ENCODE results near the gene PDE3B. TPM values are rescaled to one million over a fixed set of nuclear protein-coding genes. Genes with fewer than 3 reads are reported as not detected.

PDE3B gene
- total RNA-seq, 1 donor: 0.36 TPM

DNA sequence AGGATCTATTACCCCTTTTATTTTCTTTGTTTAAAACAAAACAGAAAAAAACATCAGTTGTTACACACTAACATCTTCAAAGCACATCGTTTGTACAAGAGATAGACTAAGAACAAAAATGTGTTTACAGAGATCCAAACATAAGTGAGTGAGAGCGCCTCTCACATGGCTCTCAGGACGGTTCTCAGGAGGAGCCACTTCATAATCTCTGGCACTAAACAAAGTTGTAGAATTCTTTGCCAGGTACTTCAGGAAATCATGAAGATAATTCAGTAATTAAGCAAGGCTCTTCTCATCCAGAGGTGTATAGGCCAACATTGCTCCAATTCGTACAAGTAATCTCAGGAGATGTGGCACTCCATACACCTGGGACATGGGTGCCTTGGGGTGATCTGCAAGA, 29.8 kb downstream of the PDE3B start:
- Histone ChIP-seq H3K4me3 (ENCODE audit: insufficient read depth, low read length) (no peak overlapping the region), H3K4me2 (ENCODE audit: insufficient read depth, low read length) (no peak overlapping the region), H3K27me3 (ENCODE audit: insufficient read depth, low read length) (no peaks in the 10 kb centered on the region), H3K36me3 (ENCODE audit: insufficient read depth, low read length) (no peaks in the 10 kb centered on the region), H3K79me2 (ENCODE audit: insufficient read depth, low read length) (no peaks in the 10 kb centered on the region), H4K20me1 (ENCODE audit: insufficient read depth, low read length) (no peaks in the 10 kb centered on the region), H3K4me1 (ENCODE audit: insufficient read depth, low read length) (no peaks in the 10 kb centered on the region), H3K27ac (ENCODE audit: low read depth, low read length) (no peak overlapping the region), H2AFZ (ENCODE audit: low read length) (no peak overlapping the region), H3K9me3 (ENCODE audit: low read depth, low read length) (no peaks in the 10 kb centered on the region)
- DNase-seq (ENCODE audit: insufficient read length, low spot score, missing footprints): no peak
- TF ChIP-seq, protein P1, sequence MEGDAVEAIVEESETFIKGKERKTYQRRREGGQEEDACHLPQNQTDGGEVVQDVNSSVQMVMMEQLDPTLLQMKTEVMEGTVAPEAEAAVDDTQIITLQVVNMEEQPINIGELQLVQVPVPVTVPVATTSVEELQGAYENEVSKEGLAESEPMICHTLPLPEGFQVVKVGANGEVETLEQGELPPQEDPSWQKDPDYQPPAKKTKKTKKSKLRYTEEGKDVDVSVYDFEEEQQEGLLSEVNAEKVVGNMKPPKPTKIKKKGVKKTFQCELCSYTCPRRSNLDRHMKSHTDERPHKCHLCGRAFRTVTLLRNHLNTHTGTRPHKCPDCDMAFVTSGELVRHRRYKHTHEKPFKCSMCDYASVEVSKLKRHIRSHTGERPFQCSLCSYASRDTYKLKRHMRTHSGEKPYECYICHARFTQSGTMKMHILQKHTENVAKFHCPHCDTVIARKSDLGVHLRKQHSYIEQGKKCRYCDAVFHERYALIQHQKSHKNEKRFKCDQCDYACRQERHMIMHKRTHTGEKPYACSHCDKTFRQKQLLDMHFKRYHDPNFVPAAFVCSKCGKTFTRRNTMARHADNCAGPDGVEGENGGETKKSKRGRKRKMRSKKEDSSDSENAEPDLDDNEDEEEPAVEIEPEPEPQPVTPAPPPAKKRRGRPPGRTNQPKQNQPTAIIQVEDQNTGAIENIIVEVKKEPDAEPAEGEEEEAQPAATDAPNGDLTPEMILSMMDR (IDR thresholded peaks at IDR 0.05; ENCODE audit: extremely low read depth, low read depth, low read length): no peak

DNA sequence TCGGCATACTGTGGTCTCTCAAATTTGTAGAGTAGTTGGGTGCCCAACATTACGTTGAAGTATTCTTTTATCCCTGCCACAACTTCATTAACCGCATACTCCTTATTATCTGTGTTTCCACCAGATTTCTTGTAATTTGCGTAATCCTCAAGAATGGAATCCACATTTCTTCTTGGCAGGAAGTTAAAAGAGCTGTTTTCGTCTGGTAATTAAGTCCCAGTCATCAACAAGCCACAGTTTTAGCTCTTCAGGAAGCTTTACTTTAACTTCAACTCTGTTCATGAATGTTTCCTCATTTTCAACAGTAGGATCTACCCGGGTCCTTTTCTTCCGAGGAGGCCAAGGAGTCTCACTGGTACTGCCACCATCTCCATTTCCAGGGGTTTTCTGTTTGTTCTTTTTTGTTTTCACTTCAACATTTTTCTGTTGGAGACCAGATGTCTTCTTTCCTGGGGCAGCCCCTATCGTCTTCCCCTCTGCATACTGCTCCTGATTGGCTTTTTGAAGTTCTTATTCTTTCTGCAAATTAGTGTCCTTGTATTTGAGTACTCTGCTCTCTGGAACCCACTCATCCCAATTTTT, 30.3 kb downstream of the PDE3B start:
- no peak for DNase-seq (ENCODE audit: insufficient read length, low spot score, missing footprints)
- H3K36me3 ChIP-seq (ENCODE audit: insufficient read depth, low read length): no peaks in the 10 kb centered on the region
- no peaks in the 10 kb centered on the region for H3K79me2 ChIP-seq (ENCODE audit: insufficient read depth, low read length)
- no peaks in the 10 kb centered on the region for H4K20me1 ChIP-seq (ENCODE audit: insufficient read depth, low read length)
- TF ChIP-seq, protein P1 (IDR thresholded peaks at IDR 0.05; ENCODE audit: extremely low read depth, low read depth, low read length): no peak
- no peak overlapping the region for H3K27ac ChIP-seq (ENCODE audit: low read depth, low read length)
- no peak overlapping the region for H3K4me2 ChIP-seq (ENCODE audit: insufficient read depth, low read length)
- no peaks in the 10 kb centered on the region for H3K4me1 ChIP-seq (ENCODE audit: insufficient read depth, low read length)
- H2AFZ ChIP-seq (ENCODE audit: low read length): no peak overlapping the region
- H3K4me3 ChIP-seq (ENCODE audit: insufficient read depth, low read length): no peak overlapping the region
- no peaks in the 10 kb centered on the region for H3K9me3 ChIP-seq (ENCODE audit: low read depth, low read length)
- H3K27me3 ChIP-seq (ENCODE audit: insufficient read depth, low read length): no peaks in the 10 kb centered on the region

DNA sequence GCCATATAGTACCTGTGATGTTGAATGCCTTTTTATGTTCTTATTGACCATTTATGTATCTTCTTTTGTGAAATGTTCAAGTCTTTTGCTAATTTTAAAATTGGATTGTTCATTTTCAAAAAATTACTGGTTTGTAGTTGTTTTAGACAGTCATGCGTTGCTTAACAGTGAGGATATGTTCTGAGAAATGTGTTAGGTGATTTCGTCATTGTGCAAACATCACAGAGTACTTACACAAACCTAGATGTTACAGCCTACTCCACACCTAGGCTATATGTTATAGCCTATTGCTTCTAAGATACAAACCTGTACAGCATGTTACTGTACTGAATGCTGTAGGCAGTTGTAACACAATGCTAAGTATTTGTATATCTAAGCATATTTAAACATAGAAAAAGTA, 32.5 kb downstream of the PDE3B start:
- H3K79me2 ChIP-seq (ENCODE audit: insufficient read depth, low read length): no peaks in the 10 kb centered on the region
- H3K27ac ChIP-seq (ENCODE audit: low read depth, low read length): no peak overlapping the region
- H3K27me3 ChIP-seq (ENCODE audit: insufficient read depth, low read length): no peaks in the 10 kb centered on the region
- H3K36me3 ChIP-seq (ENCODE audit: insufficient read depth, low read length): no peaks in the 10 kb centered on the region
- no peak overlapping the region for H2AFZ ChIP-seq (ENCODE audit: low read length)
- H4K20me1 ChIP-seq (ENCODE audit: insufficient read depth, low read length): no peaks in the 10 kb centered on the region
- TF ChIP-seq, protein P1 (IDR thresholded peaks at IDR 0.05; ENCODE audit: extremely low read depth, low read depth, low read length): no peak
- H3K4me2 ChIP-seq (ENCODE audit: insufficient read depth, low read length): no peak overlapping the region
- no peak overlapping the region for H3K4me3 ChIP-seq (ENCODE audit: insufficient read depth, low read length)
- H3K9me3 ChIP-seq (ENCODE audit: low read depth, low read length): no peaks in the 10 kb centered on the region
- DNase-seq (ENCODE audit: insufficient read length, low spot score, missing footprints): no peak
- no peaks in the 10 kb centered on the region for H3K4me1 ChIP-seq (ENCODE audit: insufficient read depth, low read length)

DNA sequence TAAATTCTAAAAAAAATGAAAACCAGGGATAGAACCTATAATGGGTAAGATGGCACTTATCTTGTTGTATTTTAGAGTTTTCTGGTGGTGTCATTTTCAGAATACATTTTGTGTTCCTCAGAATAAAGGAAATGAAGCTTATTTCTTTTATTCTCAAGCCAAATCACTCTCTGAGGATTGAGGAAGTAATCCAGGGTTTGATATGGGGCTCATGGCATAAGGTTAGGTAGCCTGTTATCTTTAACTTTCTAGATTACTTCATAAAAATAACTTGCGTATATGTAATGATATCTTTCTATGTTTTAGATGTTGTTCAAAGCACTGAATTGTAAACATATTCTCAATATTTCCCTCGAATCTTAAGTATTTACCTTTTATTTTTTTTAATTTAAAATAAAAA, 33.5 kb downstream of the PDE3B start:
- no peak overlapping the region for H2AFZ ChIP-seq (ENCODE audit: low read length)
- no peak overlapping the region for H3K4me2 ChIP-seq (ENCODE audit: insufficient read depth, low read length)
- H4K20me1 ChIP-seq (ENCODE audit: insufficient read depth, low read length): no peaks in the 10 kb centered on the region
- no peak overlapping the region for H3K4me3 ChIP-seq (ENCODE audit: insufficient read depth, low read length)
- no peaks in the 10 kb centered on the region for H3K79me2 ChIP-seq (ENCODE audit: insufficient read depth, low read length)
- TF ChIP-seq, protein P1 (IDR thresholded peaks at IDR 0.05; ENCODE audit: extremely low read depth, low read depth, low read length): no peak
- DNase-seq (ENCODE audit: insufficient read length, low spot score, missing footprints): no peak
- no peaks in the 10 kb centered on the region for H3K36me3 ChIP-seq (ENCODE audit: insufficient read depth, low read length)
- H3K27ac ChIP-seq (ENCODE audit: low read depth, low read length): no peak overlapping the region
- no peaks in the 10 kb centered on the region for H3K4me1 ChIP-seq (ENCODE audit: insufficient read depth, low read length)
- no peaks in the 10 kb centered on the region for H3K9me3 ChIP-seq (ENCODE audit: low read depth, low read length)
- H3K27me3 ChIP-seq (ENCODE audit: insufficient read depth, low read length): no peaks in the 10 kb centered on the region

Measured in osteoblast (primary cell).